HCT116 (cell line): Measurements from ENCODE around the gene PTPRQ. TPM values are rescaled to one million over a fixed set of nuclear protein-coding genes. Genes with fewer than 3 reads are reported as not detected.

Experiments
- ATAC-seq: fragments of 200-7000 bp; cut with Tn5 transposase; 2 replicates; pipeline ENCODE4 v1.9.1; 2020; ENCODE audit warnings: mild to moderate bottlenecking, moderate library complexity
- BruUV-seq: library from RNA; stranded (reverse); fragments of 400-500 nt; replicated peaks from 2 replicates; lab custom pipeline; 2021; lab: Mats Ljungman, UMichigan
- CTCF ChIA-PET: fragments of 300-600 bp; sonication (Branson Sonifier 250); formaldehyde crosslinking; loops from one replicate; lab custom pipeline; 2021; ENCODE audit warnings: antibody characterized with exemption; lab: Charles Lee
- POLR2A ChIA-PET: fragments of 300-600, 350-600 bp; sonication (Branson Sonifier 250); formaldehyde crosslinking; loops from one replicate; lab custom pipeline; 2021; ENCODE audit warnings: antibody characterized with exemption; lab: Charles Lee
- RAD21 ChIA-PET, 2 experiments: fragments of 300-600 bp; sonication (Branson Sonifier 250); formaldehyde crosslinking; loops; one replicate each; lab custom pipeline; 2023; ENCODE audit warnings: low total read pairs in 2 of 2; ENCODE audit not compliant: uncharacterized antibody in 2 of 2, unreplicated experiment in 2 of 2, low non-redundant PET in 1 of 2; lab: Charles Lee
- DNase-seq: peaks from one replicate; pipeline ENCODE4 v3.0.0-alpha.2; 2010; ENCODE audit warnings: low read depth, low spot score
- H2AFZ ChIP-seq: fragments of 200-600 bp; shearing (Covaris generic), sonication (generic); 2 replicates; pipeline ENCODE4 v1.6.1; 2017; ENCODE audit warnings: low read depth, mixed run types, mixed read lengths, antibody characterized with exemption, low read length; ENCODE audit not compliant: poor library complexity, severe bottlenecking
- H3K27ac ChIP-seq: 2 replicates; pipeline ENCODE4 v1.5.1; 2012; ENCODE audit warnings: low read depth, low read length
- H3K27me3 ChIP-seq: fragments of 200-600 bp; sonication (generic); 2 replicates; pipeline ENCODE4 v1.6.1; 2016; ENCODE audit warnings: mixed run types, low read length, mixed read lengths; ENCODE audit not compliant: insufficient read depth
- H3K36me3 ChIP-seq, 2 experiments: fragments of 200-500 bp in 1 of 2; fragments of 200-600 bp in 1 of 2; sonication (Bioruptor generic) in 1 of 2; sonication (generic) in 1 of 2; 2 replicates each; pipeline versions ENCODE4 v1.5.1 to v1.6.1; 2014 to 2016; ENCODE audit warnings: low read length in 2 of 2, inconsistent platforms in 1 of 2, mixed read lengths in 1 of 2, mixed run types in 1 of 2; ENCODE audit not compliant: insufficient read depth in 2 of 2, control insufficient read depth in 1 of 2
- H3K4me1 ChIP-seq, 2 experiments: fragments of 200-600 bp in 1 of 2; sonication (generic) in 1 of 2; 2 replicates each; pipeline versions ENCODE4 v1.5.1 to v1.6.1; 2012 to 2017; ENCODE audit warnings: low read length in 2 of 2, inconsistent platforms in 1 of 2, mild to moderate bottlenecking in 1 of 2, mixed read lengths in 1 of 2, mixed run types in 1 of 2, moderate library complexity in 1 of 2; ENCODE audit not compliant: insufficient read depth in 2 of 2, control insufficient read depth in 1 of 2
- H3K4me2 ChIP-seq: fragments of 200-600 bp; sonication (generic); 2 replicates; pipeline ENCODE4 v1.6.1; 2017; ENCODE audit warnings: mixed run types, low read length, mixed read lengths
- H3K4me3 ChIP-seq, 2 experiments: fragments of 200-600 bp in 1 of 2; sonication (generic) in 1 of 2; replicated peaks in 1 of 2; 2 replicates each; pipeline ENCODE4 v1.5.1; 2011 to 2016; ENCODE audit warnings: low read length in 2 of 2, control low read depth in 1 of 2, low read depth in 1 of 2, mild to moderate bottlenecking in 1 of 2, mixed read lengths in 1 of 2, mixed run types in 1 of 2
- H3K79me2 ChIP-seq: fragments of 200-600 bp; sonication (generic); 2 replicates; pipeline ENCODE4 v1.6.1; 2017; ENCODE audit warnings: mild to moderate bottlenecking, mixed run types, low read length, moderate library complexity, mixed read lengths; ENCODE audit not compliant: insufficient read depth
- H3K9ac ChIP-seq: fragments of 200-600 bp; sonication (generic); 2 replicates; pipeline ENCODE4 v1.6.1; 2016; ENCODE audit warnings: low read length, mixed read lengths
- H3K9me2 ChIP-seq: fragments of 200-600 bp; sonication (generic), shearing (Covaris generic); 2 replicates; pipeline ENCODE4 v1.6.1; 2017; ENCODE audit warnings: mixed run types, mild to moderate bottlenecking, moderate library complexity; ENCODE audit not compliant: insufficient read depth
- H3K9me3 ChIP-seq, 2 experiments: fragments of 200-500 bp in 1 of 2; fragments of 200-600 bp in 1 of 2; sonication (Bioruptor generic) in 1 of 2; sonication (generic) in 1 of 2; 2 replicates each; pipeline ENCODE4 v1.6.1; 2014 to 2017; ENCODE audit warnings: low read length in 2 of 2, mixed read lengths in 2 of 2, inconsistent platforms in 1 of 2, low read depth in 1 of 2, mild to moderate bottlenecking in 1 of 2, mixed run types in 1 of 2, moderate library complexity in 1 of 2; ENCODE audit not compliant: control insufficient read depth in 1 of 2, insufficient read depth in 1 of 2
- H4K20me1 ChIP-seq: fragments of 200-600 bp; sonication (generic), shearing (Covaris generic); 2 replicates; pipeline ENCODE4 v1.6.1; 2017; ENCODE audit warnings: mixed run types, mild to moderate bottlenecking, moderate library complexity; ENCODE audit not compliant: insufficient read depth
- CBX3 ChIP-seq: IDR thresholded peaks from 2 replicates; pipeline ENCODE4 v1.6.1; 2012; ENCODE audit warnings: low read depth
- CEBPB ChIP-seq: IDR thresholded peaks from 2 replicates; pipeline ENCODE4 v1.6.1; 2012; ENCODE audit warnings: low read depth
- EZH2 ChIP-seq: fragments of 200-600 bp; sonication (generic); IDR thresholded peaks from 2 replicates; pipeline ENCODE4 v1.6.1; 2017; ENCODE audit warnings: antibody characterized with exemption, mixed run types
- JUND ChIP-seq: IDR thresholded peaks from 2 replicates; pipeline ENCODE4 v1.6.1; 2012
- RAD21 ChIP-seq: IDR thresholded peaks from 2 replicates; pipeline ENCODE4 v1.6.1; 2012; ENCODE audit warnings: low read depth, mild to moderate bottlenecking
- SP1 ChIP-seq: IDR thresholded peaks from 2 replicates; pipeline ENCODE4 v1.6.1; 2012; ENCODE audit warnings: low read depth
- SRF ChIP-seq: IDR thresholded peaks from 2 replicates; pipeline ENCODE4 v1.6.1; 2012; ENCODE audit warnings: low read depth
- TCF7L2 ChIP-seq: IDR thresholded peaks from 2 replicates; pipeline ENCODE4 v1.7.0; 2011; ENCODE audit warnings: borderline replicate concordance, inconsistent platforms; ENCODE audit not compliant: insufficient read depth, insufficient read length; ENCODE audit errors: extremely low read depth
- YY1 ChIP-seq: IDR thresholded peaks from 2 replicates; pipeline ENCODE4 v1.6.1; 2011; ENCODE audit warnings: low read length, low read depth, moderate library complexity, mild to moderate bottlenecking; ENCODE audit not compliant: insufficient replicate concordance; ENCODE audit errors: extremely low read depth
- ZNF274 ChIP-seq: fragments of 200-500 bp; sonication (Bioruptor generic); IDR thresholded peaks from 2 replicates; pipeline ENCODE4 v1.6.1; 2014; ENCODE audit warnings: mild to moderate bottlenecking, low read depth, low read length, inconsistent platforms
- intact Hi-C: fragments of 100-400 bp; cut with micrococcal nuclease; formaldehyde crosslinking; loops from 2 replicates; pipeline ENCODE4 v1.10.0; 2022
- total RNA-seq: library from RNA; stranded (reverse); gene quantifications from one replicate; pipeline ENCODE4 v1.2.1, GENCODE V29; 2021; ENCODE audit not compliant: unreplicated experiment
- TF ChIP-seq, protein P1 (sequence below): IDR thresholded peaks from 2 replicates; pipeline ENCODE4 v1.6.1; 2012; ENCODE audit warnings: low read depth
- TF ChIP-seq, protein P2 (sequence below): IDR thresholded peaks from 2 replicates; pipeline ENCODE4 v1.6.1; 2012
- TF ChIP-seq, protein P3 (sequence below): IDR thresholded peaks from 2 replicates; pipeline ENCODE4 v1.6.1; 2011; ENCODE audit warnings: mild to moderate bottlenecking, low read length, moderate library complexity; ENCODE audit not compliant: insufficient replicate concordance; ENCODE audit errors: extremely low read depth

The PTPRQ gene
- total RNA-seq, 1 experiment from 2014 or later: not detected

DNA sequence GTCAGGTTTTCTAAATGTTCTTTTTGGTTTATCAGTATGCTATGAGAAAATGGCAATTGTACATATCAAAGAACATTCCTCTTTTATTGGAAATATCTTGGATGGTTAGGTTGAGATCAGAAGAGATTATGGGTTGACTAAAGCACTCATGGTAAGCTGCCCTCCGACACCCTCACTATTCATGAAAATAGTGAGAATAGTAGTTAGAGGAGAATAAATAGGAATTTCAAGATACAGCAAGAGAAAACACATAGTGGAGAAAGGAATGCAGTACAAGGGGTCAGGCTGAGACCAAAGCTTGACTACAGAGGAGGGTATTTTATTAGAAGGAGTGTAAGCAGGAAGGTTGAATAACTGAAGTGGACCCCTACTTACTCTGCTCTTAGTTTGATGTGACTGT lies 112.5 kb downstream of the PTPRQ start:
- CTCF ChIA-PET: no interaction called here
- H3K4me2 ChIP-seq: no peak overlapping the region
- H3K27ac ChIP-seq: no peak overlapping the region
- ATAC-seq: no peak
- H3K27me3 ChIP-seq: no peaks in the 10 kb centered on the region
- peaks cover 13 to 21% of the 10 kb centered on the region in 2 experiments for H3K4me1 ChIP-seq
- no peak overlapping the region for H3K4me3 ChIP-seq
- POLR2A ChIA-PET: no interaction called here
- no peaks in the 10 kb centered on the region for H3K9me2 ChIP-seq
- BruUV-seq: no TSS peak
- no peaks in the 10 kb centered on the region for H3K9me3 ChIP-seq
- no peak for DNase-seq
- no peak overlapping the region for H2AFZ ChIP-seq
- RAD21 ChIA-PET: no interaction called here
- H4K20me1 ChIP-seq: no peaks in the 10 kb centered on the region
- TF ChIP-seq EZH2 (no peak), TCF7L2 (no peak), SRF (no peak), SP1 (no peak), CBX3 (no peak), RAD21 (no peak), YY1 (no peak), ZNF274 (no peak), JUND (no peak), CEBPB (no peak)
- TF ChIP-seq, protein P1, sequence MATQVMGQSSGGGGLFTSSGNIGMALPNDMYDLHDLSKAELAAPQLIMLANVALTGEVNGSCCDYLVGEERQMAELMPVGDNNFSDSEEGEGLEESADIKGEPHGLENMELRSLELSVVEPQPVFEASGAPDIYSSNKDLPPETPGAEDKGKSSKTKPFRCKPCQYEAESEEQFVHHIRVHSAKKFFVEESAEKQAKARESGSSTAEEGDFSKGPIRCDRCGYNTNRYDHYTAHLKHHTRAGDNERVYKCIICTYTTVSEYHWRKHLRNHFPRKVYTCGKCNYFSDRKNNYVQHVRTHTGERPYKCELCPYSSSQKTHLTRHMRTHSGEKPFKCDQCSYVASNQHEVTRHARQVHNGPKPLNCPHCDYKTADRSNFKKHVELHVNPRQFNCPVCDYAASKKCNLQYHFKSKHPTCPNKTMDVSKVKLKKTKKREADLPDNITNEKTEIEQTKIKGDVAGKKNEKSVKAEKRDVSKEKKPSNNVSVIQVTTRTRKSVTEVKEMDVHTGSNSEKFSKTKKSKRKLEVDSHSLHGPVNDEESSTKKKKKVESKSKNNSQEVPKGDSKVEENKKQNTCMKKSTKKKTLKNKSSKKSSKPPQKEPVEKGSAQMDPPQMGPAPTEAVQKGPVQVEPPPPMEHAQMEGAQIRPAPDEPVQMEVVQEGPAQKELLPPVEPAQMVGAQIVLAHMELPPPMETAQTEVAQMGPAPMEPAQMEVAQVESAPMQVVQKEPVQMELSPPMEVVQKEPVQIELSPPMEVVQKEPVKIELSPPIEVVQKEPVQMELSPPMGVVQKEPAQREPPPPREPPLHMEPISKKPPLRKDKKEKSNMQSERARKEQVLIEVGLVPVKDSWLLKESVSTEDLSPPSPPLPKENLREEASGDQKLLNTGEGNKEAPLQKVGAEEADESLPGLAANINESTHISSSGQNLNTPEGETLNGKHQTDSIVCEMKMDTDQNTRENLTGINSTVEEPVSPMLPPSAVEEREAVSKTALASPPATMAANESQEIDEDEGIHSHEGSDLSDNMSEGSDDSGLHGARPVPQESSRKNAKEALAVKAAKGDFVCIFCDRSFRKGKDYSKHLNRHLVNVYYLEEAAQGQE: no peak
- TF ChIP-seq, protein P2, sequence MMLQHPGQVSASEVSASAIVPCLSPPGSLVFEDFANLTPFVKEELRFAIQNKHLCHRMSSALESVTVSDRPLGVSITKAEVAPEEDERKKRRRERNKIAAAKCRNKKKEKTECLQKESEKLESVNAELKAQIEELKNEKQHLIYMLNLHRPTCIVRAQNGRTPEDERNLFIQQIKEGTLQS: no peak
- TF ChIP-seq, protein P3, sequence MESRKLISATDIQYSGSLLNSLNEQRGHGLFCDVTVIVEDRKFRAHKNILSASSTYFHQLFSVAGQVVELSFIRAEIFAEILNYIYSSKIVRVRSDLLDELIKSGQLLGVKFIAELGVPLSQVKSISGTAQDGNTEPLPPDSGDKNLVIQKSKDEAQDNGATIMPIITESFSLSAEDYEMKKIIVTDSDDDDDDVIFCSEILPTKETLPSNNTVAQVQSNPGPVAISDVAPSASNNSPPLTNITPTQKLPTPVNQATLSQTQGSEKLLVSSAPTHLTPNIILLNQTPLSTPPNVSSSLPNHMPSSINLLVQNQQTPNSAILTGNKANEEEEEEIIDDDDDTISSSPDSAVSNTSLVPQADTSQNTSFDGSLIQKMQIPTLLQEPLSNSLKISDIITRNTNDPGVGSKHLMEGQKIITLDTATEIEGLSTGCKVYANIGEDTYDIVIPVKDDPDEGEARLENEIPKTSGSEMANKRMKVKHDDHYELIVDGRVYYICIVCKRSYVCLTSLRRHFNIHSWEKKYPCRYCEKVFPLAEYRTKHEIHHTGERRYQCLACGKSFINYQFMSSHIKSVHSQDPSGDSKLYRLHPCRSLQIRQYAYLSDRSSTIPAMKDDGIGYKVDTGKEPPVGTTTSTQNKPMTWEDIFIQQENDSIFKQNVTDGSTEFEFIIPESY: no peak
- TF ChIP-seq, all 23 proteins: peak for 0
- intact Hi-C loops: no loop called here
- Histone ChIP-seq H3K79me2 (no peaks in the 10 kb centered on the region), H3K9ac (no peak overlapping the region), H3K36me3 (no peaks in the 10 kb centered on the region)
